ENCODE measurements around the gene SDCCAG8. TPM values are rescaled to one million over a fixed set of nuclear protein-coding genes. Genes with fewer than 3 reads are reported as not detected.

The SDCCAG8 gene
- total RNA-seq, 2 experiments from 2014 or later: 18.3 to 21.2 TPM

GRCh38 chr1:243244432-243244841 is 11.4 kb upstream of the SDCCAG8 start:
- Histone ChIP-seq H3K27ac (ENCODE audit: low read depth in 1 of 2, low read length in 2 of 2) (no peak overlapping the region), H3K9me3 (ENCODE audit: control insufficient read depth in 1 of 2, insufficient read depth in 1 of 2, low read length in 2 of 2) (peaks cover 0 to 5% of the 10 kb centered on the region in 2 experiments), H3K4me1 (ENCODE audit: insufficient read depth, low read length) (no peaks in the 10 kb centered on the region), H3K27me3 (ENCODE audit: control insufficient read depth in 1 of 2, insufficient read depth in 2 of 2, low read length in 2 of 2) (no peaks in the 10 kb centered on the region), H3K4me3 (ENCODE audit: low read length) (no peak overlapping the region), H3K36me3 (ENCODE audit: insufficient read depth, low read length) (no peaks in the 10 kb centered on the region)
- DNase-seq (peak in 1 of 14 experiments; percentile 7), ATAC-seq (ENCODE audit: poor library complexity) (no peak)
- H3K27ac Mint-ChIP-seq: no peak overlapping the region
- H3K36me3 Mint-ChIP-seq (ENCODE audit: low read depth): peaks cover 45% of the 10 kb centered on the region
- ChIA-PET CTCF (no interaction called here), POLR2A (interaction anchor here (1.6 kb wide), 1 partner anchor 10 kb away, joined by 5 read pairs; the partner anchor contains the start of gene CEP170)
- H3K4me1 Mint-ChIP-seq (ENCODE audit: low read depth): peaks cover 41% of the 10 kb centered on the region
- peaks cover 3% of the 10 kb centered on the region for H3K9me3 Mint-ChIP-seq
- intact Hi-C loops (cut with DNase I, micrococcal nuclease): no loop called here
- H3K4me3 Mint-ChIP-seq: no peak overlapping the region
- no peak for TF ChIP-seq CTCF (IDR thresholded peaks at IDR 0.05)
- H3K27me3 Mint-ChIP-seq: no peaks in the 10 kb centered on the region

- ChIA-PET POLR2A (interaction anchor here (0.7 to 1.7 kb wide), 2 partner anchors 9 to 40 kb away, joined by 3 to 9 read pairs; partner anchors contain the start of genes CEP170 and SDCCAG8), CTCF (no interaction called here)
- no peak overlapping the region for H3K27ac ChIP-seq (ENCODE audit: low read depth in 1 of 2, low read length in 2 of 2)
- Mint-ChIP-seq H3K9me3 (peaks cover under 1% of the 10 kb centered on the region), H3K4me3 (no peak overlapping the region), H3K27me3 (no peaks in the 10 kb centered on the region), H3K36me3 (ENCODE audit: low read depth) (peaks cover 25% of the 10 kb centered on the region), H3K27ac (no peak overlapping the region), H3K4me1 (ENCODE audit: low read depth) (peaks cover 52% of the 10 kb centered on the region)
- peaks cover 0 to 5% of the 10 kb centered on the region in 2 experiments for H3K9me3 ChIP-seq (ENCODE audit: control insufficient read depth in 1 of 2, insufficient read depth in 1 of 2, low read length in 2 of 2)
- no peak overlapping the region for H3K4me3 ChIP-seq (ENCODE audit: low read length)
- no peak for TF ChIP-seq CTCF (IDR thresholded peaks at IDR 0.05)
- H3K27me3 ChIP-seq (ENCODE audit: control insufficient read depth in 1 of 2, insufficient read depth in 2 of 2, low read length in 2 of 2): no peaks in the 10 kb centered on the region
- H3K36me3 ChIP-seq (ENCODE audit: insufficient read depth, low read length): no peaks in the 10 kb centered on the region
- intact Hi-C loops (cut with DNase I, micrococcal nuclease): no loop called here
- ATAC-seq (ENCODE audit: poor library complexity): no peak
- H3K4me1 ChIP-seq (ENCODE audit: insufficient read depth, low read length): no peaks in the 10 kb centered on the region
- peak in 2 of 14 experiments; percentile 20 to 26 for DNase-seq
Observed at GRCh38 chr1:243246916-243247315, 8.9 kb upstream of the SDCCAG8 start.

- CTCF ChIA-PET: no interaction called here
- no peak for TF ChIP-seq CTCF (IDR thresholded peaks at IDR 0.05)
- intact Hi-C loops (cut with DNase I, micrococcal nuclease): no loop called here
- no peak overlapping the region for H3K4me3 Mint-ChIP-seq
- H3K4me1 ChIP-seq (ENCODE audit: insufficient read depth, low read length): no peaks in the 10 kb centered on the region
- peaks cover 19% of the 10 kb centered on the region for H3K36me3 Mint-ChIP-seq (ENCODE audit: low read depth)
- H3K4me3 ChIP-seq (ENCODE audit: low read length): no peak overlapping the region
- peak overlapping the region; percentile 10 for H3K27ac Mint-ChIP-seq
- no peaks in the 10 kb centered on the region for H3K27me3 Mint-ChIP-seq
- H3K4me1 Mint-ChIP-seq (ENCODE audit: low read depth): peaks cover 53% of the 10 kb centered on the region
- DNase-seq (no peak), ATAC-seq (ENCODE audit: poor library complexity) (no peak)
- POLR2A ChIA-PET: no interaction called here
- no peak overlapping the region for H3K27ac ChIP-seq (ENCODE audit: low read depth in 1 of 2, low read length in 2 of 2)
- H3K27me3 ChIP-seq (ENCODE audit: control insufficient read depth in 1 of 2, insufficient read depth in 2 of 2, low read length in 2 of 2): no peaks in the 10 kb centered on the region
- no peaks in the 10 kb centered on the region for H3K9me3 ChIP-seq (ENCODE audit: control insufficient read depth in 1 of 2, insufficient read depth in 1 of 2, low read length in 2 of 2)
- no peaks in the 10 kb centered on the region for H3K36me3 ChIP-seq (ENCODE audit: insufficient read depth, low read length)
- H3K9me3 Mint-ChIP-seq: no peaks in the 10 kb centered on the region
Observed at GRCh38 chr1:243247901-243248300, 7.9 kb upstream of the SDCCAG8 start.

All from CD4-positive, alpha-beta T cell (primary cell).